ENCODE measurements around the gene RAB7B.

RAB7B gene

GRCh38 chr1:205972491-205973168, 30.6 kb downstream of the RAB7B start:
- peak; percentile 43 for DNase-seq

DNA sequence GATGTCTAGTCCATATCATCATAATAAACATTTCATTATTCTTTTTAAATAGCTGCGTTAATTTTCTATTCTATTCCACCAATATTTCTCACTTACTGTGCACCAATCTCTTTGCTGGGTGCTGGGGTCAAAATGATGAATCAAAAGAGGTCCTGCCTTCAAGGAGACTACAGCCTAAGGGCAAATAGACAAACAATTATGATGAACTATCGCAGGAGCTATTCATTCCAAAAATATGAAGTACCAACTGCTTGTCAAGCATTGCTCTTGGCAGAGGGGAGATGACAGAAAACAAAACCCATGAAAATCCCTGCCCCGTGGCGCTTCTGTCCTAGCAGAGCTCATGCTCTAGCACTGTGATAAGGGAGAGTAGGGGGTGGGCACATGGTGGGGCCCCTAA, 31.1 kb downstream of the RAB7B start:
- no peak for DNase-seq

DNA sequence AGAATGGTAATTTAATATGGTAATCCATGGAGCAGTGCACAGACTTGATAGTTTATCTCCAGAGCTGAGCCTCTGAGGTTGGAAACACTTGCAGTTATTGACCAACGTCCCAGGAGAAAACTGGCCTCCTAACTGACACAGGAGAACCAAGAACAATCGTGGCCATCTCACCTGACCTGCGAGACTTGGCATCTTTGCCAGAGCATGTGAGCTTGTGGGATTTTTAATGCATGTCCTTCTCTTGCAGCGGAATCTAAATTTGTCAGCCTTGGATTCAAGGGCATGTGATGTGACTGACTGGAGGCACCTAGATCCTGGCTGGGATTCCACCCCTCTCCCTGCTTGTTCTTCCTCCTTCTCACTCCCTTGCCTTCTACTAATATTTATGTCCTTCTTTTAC, 32.1 kb downstream of the RAB7B start:
- no peak for DNase-seq

GRCh38 chr1:205970486-205970885, 32.7 kb downstream of the RAB7B start:
- no peak for DNase-seq

DNA sequence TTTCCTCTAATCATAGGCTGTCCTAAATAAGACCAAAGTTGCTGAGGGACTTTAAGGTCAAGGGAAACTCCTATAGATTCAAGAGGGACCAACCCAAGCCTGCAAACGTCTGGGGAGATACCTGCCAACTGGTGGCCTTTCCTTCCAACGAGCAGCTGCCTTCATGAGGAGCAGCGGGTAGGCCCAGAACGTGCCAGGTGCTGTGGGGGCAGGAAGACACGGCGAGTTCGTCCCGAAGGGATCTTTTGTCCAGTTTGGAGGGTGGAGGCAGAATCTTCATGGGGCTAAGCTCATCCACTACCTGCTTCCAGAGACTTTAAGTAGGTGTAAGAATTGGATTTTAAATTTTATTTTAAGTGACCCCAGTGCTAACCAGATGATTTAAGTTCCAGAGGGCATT, 34.0 kb downstream of the RAB7B start:
- DNase-seq = no peak

DNA sequence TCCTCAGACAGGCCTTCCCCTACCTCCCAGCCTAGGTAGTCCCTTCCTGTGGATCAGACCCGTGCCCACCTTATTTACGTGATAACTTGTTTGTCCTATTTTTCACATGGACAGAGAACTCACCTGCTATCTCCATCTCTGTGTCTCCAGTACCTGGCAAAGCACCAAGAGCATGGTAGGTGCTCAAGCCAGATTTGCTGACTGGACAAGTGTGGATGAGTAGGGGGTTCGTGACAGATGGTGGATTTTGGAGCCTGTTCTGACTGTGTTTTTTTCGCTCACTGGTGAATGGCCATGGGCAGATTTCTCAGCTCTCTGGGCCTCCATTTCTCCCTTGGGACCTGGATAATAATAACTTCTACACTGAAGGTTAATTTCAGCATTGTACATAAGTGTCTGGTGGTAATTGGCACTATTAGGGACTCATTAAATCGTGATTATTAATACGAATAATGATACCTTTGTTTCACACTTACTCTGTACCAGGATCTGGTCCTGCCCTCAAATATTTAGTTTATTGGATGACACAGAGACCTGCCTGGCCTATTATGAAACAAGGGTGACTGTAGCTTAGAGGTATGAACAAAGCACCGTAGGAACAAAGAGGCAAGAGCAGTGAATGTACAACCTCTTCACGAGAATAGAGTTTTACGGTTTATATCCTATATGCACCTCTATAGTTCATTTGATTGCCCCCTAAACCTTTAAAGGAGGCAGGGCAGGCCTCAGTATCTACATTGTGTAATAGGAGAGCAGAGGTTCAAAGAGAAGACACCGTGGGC, 35.5 kb downstream of the RAB7B start:
- DNase-seq = no peak

- DNase-seq = no peak
Observed at GRCh38 chr1:205965036-205965884, 37.9 kb downstream of the RAB7B start.

- peak; percentile 48 for DNase-seq
Observed at GRCh38 chr1:205963352-205964155, 39.6 kb downstream of the RAB7B start.

- DNase-seq = no peak
Observed at GRCh38 chr1:205962821-205963221, 40.4 kb downstream of the RAB7B start.

GRCh38 chr1:205961991-205962820, 41.0 kb downstream of the RAB7B start:
- peak; percentile 51 for DNase-seq

- DNase-seq = peak; percentile 54
Observed at GRCh38 chr1:205961405-205961804, 41.8 kb downstream of the RAB7B start.

- DNase-seq = no peak
Observed at GRCh38 chr1:205959789-205960188, 43.4 kb downstream of the RAB7B start.

GRCh38 chr1:205955499-205955898, 47.7 kb downstream of the RAB7B start:
- DNase-seq = no peak

- DNase-seq = no peak
Observed at GRCh38 chr1:205954819-205955404, 48.3 kb downstream of the RAB7B start.

DNA sequence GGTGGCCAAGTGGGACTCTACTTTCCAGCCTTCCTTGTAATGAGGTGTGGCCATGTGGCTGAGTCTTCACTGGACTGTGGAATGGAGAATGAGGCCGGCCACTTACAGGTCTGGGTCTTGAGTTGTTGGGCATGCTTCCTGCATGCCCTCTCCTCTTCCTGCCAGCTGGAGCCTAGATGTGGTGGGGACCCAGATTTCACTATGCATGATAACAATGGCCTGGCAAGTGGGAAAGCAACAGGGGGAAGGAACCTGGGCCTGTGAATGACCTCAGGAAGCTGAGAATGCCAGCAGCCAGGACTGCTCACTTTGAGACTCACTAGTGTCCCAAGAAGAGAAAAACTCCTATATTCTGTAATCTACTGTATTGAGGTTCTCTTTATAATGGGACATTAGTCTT, 51.4 kb downstream of the RAB7B start:
- no peak for DNase-seq

DNA sequence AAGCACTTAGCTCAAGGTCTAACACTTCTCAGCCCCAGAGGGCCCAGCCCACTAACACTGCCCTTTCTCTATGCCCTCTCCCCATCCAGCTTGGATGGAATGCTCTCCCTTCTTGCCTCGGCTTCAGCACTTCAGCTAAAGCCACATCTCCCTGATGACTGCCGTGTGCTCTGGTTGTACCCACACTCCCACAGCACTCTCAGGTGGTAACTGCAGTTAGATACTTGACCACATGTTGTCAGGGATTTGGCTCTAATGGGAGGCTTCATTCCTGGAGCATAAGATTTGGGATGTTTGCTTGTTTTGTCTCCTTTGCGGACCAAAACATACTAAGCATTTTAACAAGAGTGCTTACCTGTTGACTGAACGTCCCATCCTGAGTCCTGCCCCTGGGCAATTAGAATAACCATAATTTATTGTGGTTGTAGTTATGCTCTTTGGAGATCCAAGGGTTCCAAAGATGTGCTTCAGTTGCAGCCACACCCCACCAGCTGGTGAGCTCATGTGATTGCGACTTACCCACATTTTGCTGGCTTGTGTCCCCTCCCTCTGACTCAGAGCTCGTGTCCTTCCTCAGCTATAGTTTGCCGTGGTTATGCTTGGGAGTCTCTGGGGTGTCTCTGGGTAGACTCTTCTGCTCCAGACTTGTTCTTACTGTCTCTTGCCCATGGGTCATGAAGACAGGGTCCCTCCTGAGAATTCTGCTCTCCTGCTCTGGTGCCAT, 52.2 kb downstream of the RAB7B start:
- peak; percentile 77 for DNase-seq

GRCh38 chr1:205950280-205950679, 52.9 kb downstream of the RAB7B start:
- peak; percentile 67 for DNase-seq

- no peak for DNase-seq
Observed at GRCh38 chr1:205949753-205950152, 53.4 kb downstream of the RAB7B start.

- DNase-seq = no peak
Observed at GRCh38 chr1:205948886-205949285, 54.3 kb downstream of the RAB7B start.

- no peak for DNase-seq
Observed at GRCh38 chr1:205948039-205948438, 55.2 kb downstream of the RAB7B start.

All from fibroblast of skin of back (primary cell).